Psoas muscle (tissue), 8 donors: ENCODE data around the gene USP40. TPM values are rescaled to one million over a fixed set of nuclear protein-coding genes. Genes with fewer than 3 reads are reported as not detected.

Experiments used
- ATAC-seq, 4 donors: fragments of 200-7000 bp; cut with Tn5 transposase; one replicate each; pipeline ENCODE4 v1.9.1; 2020; ENCODE audit warnings: moderate library complexity in 3 of 4, mild to moderate bottlenecking in 2 of 4
- DNase-seq, 2 donors: peaks; one replicate each; pipeline ENCODE4 v3.0.0-alpha.2; 2020
- H3K27ac ChIP-seq: fragments of 200-600 bp; one replicate; pipeline ENCODE4 v1.8.0; 2022
- H3K27me3 ChIP-seq, 3 donors: fragments of 200-600 bp in 1 of 3; one replicate each; pipeline versions ENCODE4 v1.6.1 to v1.8.0; 2013 to 2022; ENCODE audit warnings: low read length in 2 of 3, mild to moderate bottlenecking in 2 of 3, moderate library complexity in 1 of 3; ENCODE audit not compliant: insufficient read depth in 3 of 3
- H3K36me3 ChIP-seq, 2 donors: fragments of 200-600 bp in 1 of 2; one replicate each; pipeline versions ENCODE4 v1.6.1 to v1.8.0; 2013 to 2022; ENCODE audit warnings: low read depth in 1 of 2, mild to moderate bottlenecking in 1 of 2, moderate library complexity in 1 of 2; ENCODE audit not compliant: insufficient read depth in 1 of 2
- H3K4me1 ChIP-seq: fragments of 200-600 bp; one replicate; pipeline ENCODE4 v1.8.0; 2022
- H3K4me3 ChIP-seq: fragments of 200-600 bp; one replicate; pipeline ENCODE4 v1.8.0; 2022; ENCODE audit warnings: mild to moderate bottlenecking
- H3K9me3 ChIP-seq: fragments of 200-600 bp; one replicate; pipeline ENCODE4 v1.8.0; 2022
- WGBS, 3 donors: extraction: QIAGEN DNeasy Blood & Tissue Kit; methylation state at CpG; one replicate each; pipeline versions ENCODE4 v1.1.6 to v1.1.7; 2013; 5-methylcytosine and 5-hydroxymethylcytosine counted together
- intact Hi-C, 2 donors: fragments of 100-400 bp; cut with DNase I; formaldehyde crosslinking; loops; one replicate each; pipeline versions ENCODE4 v1.11.0 to v1.14.2; 2022
- polyA plus RNA-seq, 3 donors: library from polyadenylated mRNA; stranded (reverse); fragments of 200-250 nt; gene quantifications; one replicate each; pipeline ENCODE4 v1.2.3, GENCODE V29; 2013
- total RNA-seq, 4 donors: library from RNA; stranded (reverse); fragmentation: NEBNext Ultra II Directional in 2 of 4; extraction: Animal tissue kit (Norgen Biotek cat#: 25700) in 2 of 4; gene quantifications; one replicate each; pipeline versions ENCODE4 v1.2.1 to v1.2.4, GENCODE V29; 2021 to 2023
- TF ChIP-seq, protein P1 (sequence below): fragments of 200-600 bp; IDR thresholded peaks from one replicate; pipeline ENCODE4 v1.8.0; 2022; ENCODE audit warnings: antibody characterized with exemption
- donor health status: healthy with polysubstance abuse.
- donor health status: DM: no; HTN: no; CAD: no; lungs with moderate emphysema.
- donor health status: Bipolar disorder and iron deficiency.
- donor health status: healthy.
- donor health status: DM: yes; HTN: yes; CAD: no.
- donor health status: DM: no; HTN: no; CAD: no.
- donor health status: DM: no; HTN: no; CAD: no.
- donor health status: DM: yes; HTN: yes; CAD: no.

The USP40 gene
- total and polyA plus RNA-seq, 7 donors = 9.1 to 23.3 (median 19.4) TPM

DNA sequence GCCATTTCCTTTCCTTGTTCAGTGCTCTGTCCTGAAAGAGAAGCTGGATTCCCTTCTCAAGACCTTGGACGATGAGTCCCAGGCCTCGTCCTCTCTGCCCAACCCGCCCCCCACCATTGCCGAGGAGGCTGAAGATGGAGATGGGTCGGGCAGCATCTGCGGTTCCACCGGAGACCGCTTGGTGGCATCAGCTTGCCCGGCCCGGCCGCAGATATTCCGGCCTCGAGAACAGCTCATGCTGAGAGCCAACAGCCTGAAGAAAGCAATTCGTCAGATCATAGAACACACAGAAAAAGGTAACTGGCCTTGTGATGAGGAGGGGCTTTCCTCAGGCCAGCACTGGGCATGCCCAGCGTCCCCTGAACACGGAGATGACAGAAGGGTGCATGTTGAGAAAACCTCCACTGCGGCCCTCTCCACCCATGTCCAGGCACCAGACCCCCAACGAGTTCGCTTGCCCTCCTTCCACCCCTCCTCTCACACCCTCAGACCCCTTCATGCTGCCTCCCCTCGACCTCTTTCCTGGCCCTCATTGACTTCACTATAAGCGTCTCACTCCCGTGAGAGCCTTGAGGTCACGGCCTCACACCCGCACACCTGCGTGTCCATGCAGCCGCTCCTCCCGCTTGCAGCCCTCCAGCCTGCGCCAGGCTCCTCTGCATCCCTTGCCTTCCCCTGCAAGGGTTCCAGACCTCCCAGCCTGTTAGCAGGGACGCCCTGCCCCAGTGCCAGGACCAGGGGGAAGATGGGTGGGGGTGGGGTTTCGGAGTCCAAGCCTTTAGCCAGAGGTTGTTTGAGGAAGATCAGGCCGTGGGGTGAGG, 117.3 kb downstream of the USP40 start:
- no peaks in the 10 kb centered on the region for H3K27me3 ChIP-seq
- DNase-seq (peak; percentile 30 to 67), ATAC-seq (peak in 2 of 4 donors; percentile 14 to 18)
- H3K4me1 ChIP-seq = no peaks in the 10 kb centered on the region
- H3K9me3 ChIP-seq = no peaks in the 10 kb centered on the region
- WGBS, 3 donors = 67 to 74% (median 68%) methylated on average over 29 to 31 of the region's 31 CpGs
- peaks cover 12 to 100% of the 10 kb centered on the region in 2 donors for H3K36me3 ChIP-seq
- TF ChIP-seq, protein P1, sequence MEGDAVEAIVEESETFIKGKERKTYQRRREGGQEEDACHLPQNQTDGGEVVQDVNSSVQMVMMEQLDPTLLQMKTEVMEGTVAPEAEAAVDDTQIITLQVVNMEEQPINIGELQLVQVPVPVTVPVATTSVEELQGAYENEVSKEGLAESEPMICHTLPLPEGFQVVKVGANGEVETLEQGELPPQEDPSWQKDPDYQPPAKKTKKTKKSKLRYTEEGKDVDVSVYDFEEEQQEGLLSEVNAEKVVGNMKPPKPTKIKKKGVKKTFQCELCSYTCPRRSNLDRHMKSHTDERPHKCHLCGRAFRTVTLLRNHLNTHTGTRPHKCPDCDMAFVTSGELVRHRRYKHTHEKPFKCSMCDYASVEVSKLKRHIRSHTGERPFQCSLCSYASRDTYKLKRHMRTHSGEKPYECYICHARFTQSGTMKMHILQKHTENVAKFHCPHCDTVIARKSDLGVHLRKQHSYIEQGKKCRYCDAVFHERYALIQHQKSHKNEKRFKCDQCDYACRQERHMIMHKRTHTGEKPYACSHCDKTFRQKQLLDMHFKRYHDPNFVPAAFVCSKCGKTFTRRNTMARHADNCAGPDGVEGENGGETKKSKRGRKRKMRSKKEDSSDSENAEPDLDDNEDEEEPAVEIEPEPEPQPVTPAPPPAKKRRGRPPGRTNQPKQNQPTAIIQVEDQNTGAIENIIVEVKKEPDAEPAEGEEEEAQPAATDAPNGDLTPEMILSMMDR = peak; percentile 36
- H3K4me3 ChIP-seq = no peak overlapping the region
- intact Hi-C loops = no loop called here
- peak overlapping the region; percentile 23 for H3K27ac ChIP-seq

DNA sequence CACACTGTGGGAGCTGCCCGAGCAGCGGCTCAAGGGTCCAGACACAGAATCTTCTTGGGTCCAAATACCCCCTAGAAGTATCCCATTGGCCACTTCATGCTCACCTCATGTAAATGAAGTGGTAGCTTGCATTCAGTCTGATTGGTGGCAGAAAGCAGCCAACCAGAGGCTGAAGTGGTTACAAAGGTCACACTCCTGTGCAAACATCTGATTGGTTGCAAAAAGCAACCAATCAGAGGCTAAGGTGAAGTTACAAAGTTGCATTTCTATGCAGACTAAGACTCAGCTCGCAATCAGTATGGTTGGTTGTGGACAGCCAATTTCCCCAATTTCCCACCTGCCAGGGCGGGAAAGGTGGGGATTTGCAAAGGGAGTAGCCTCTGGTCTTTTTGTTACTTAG, 118.0 kb downstream of the USP40 start:
- no peak for ATAC-seq
- H3K4me1 ChIP-seq = no peaks in the 10 kb centered on the region
- TF ChIP-seq, protein P1 = no peak
- DNase-seq = peak in 1 of 2 donors; percentile 4
- H3K4me3 ChIP-seq = no peak overlapping the region
- H3K9me3 ChIP-seq = no peaks in the 10 kb centered on the region
- no peaks in the 10 kb centered on the region for H3K27me3 ChIP-seq
- no peak overlapping the region for H3K27ac ChIP-seq
- intact Hi-C loops = no loop called here
- 95% methylated on average over 4 of the region's 4 CpGs for WGBS, 3 donors
- peaks cover 12 to 100% of the 10 kb centered on the region in 2 donors for H3K36me3 ChIP-seq

DNA sequence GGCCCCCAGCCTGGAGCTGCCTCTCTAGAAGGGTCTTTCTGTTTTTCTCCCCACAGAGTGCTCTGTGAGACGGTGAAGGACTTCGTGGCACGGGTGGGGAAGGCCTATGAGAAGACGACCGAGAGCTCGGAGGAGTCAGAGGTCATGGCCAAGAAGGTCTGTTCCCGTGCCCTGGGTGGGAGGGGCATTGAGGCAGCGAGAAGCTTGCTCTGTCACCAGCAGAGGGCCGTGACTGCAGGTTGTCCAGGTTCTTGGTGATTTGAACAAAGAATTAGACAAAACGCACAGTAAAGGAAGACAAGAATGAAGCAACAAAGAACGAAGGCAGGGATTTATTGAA, 118.4 kb downstream of the USP40 start:
- TF ChIP-seq, protein P1 = peak; percentile 11
- intact Hi-C loops = no loop called here

DNA sequence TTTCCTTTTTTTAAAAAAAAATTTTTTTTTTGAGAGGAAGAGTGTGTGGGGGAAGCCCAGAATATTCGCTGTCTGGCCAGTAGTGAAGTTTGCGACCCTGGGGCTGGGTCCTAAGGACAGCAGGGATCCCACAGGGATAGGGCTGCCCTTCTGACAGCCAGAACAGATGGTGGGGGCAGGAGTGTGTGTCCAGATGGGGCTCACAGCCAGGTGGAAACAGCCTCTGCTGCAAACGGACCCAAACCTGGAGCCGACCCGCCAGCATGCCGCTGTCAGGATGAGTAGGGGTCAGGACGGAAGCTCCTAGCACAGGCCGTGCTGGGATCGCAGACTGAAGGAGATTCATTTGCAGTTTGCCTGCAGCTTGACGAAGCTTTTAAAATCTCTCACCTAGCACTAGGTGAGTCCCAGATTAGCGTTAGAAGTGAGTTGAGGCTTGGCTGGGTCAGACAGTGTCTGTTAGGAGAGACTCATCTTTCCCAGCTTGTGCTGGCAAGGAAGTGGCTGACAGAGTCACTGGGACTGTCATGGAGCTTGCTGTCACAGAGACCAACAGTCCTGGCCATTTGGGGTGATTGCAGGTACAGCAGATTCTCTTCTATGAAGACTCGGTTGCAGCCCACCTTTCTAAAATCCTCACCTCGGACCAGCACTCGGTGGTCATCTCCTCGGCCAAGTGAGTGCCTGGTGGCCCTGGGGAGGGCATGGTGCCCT, 118.9 kb downstream of the USP40 start:
- H3K27ac ChIP-seq = peak overlapping the region; percentile 46
- no peaks in the 10 kb centered on the region for H3K27me3 ChIP-seq
- TF ChIP-seq, protein P1 = no peak
- ATAC-seq (no peak), DNase-seq (peak; percentile 12 to 32)
- intact Hi-C loops = no loop called here
- peaks cover 8% of the 10 kb centered on the region for H3K4me1 ChIP-seq
- H3K9me3 ChIP-seq = no peaks in the 10 kb centered on the region
- peaks cover 12 to 100% of the 10 kb centered on the region in 2 donors for H3K36me3 ChIP-seq
- H3K4me3 ChIP-seq = no peak overlapping the region
- WGBS, 3 donors = 84 to 92% (median 85%) methylated on average over 15 of the region's 15 CpGs

More for the DNA sequence above, 118.4 kb downstream of the USP40 start:
- ATAC-seq = no peak
- 66 to 85% (median 73%) methylated on average over 11 of the region's 11 CpGs for WGBS, 3 donors
- DNase-seq = peak; percentile 8 to 58
- no peaks in the 10 kb centered on the region for H3K27me3 ChIP-seq
- H3K9me3 ChIP-seq = no peaks in the 10 kb centered on the region
- no peak overlapping the region for H3K4me3 ChIP-seq
- peaks cover 3% of the 10 kb centered on the region for H3K4me1 ChIP-seq
- peaks cover 12 to 100% of the 10 kb centered on the region in 2 donors for H3K36me3 ChIP-seq
- peak overlapping the region; percentile 46 for H3K27ac ChIP-seq
